ENCODE data around the gene MORN5.

DNA sequence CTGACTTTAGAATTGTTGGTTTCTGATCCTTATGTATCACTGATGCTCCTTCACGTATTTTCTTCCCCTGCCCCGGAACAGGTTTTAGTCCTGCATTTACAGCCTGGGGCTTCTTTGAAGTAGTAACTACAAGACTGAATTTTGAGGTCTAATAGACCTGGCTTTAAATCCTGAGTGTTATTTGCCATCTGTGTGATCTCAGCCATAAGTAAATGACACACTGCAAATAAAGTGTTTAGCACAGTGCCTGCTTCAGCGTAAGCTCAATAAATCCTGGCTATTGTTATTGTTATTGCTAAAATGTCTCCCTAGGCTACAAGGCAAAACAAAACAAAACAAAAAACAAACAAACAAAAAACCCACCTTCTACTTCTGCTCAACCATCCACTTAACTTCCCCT is 84.6 kb downstream of the MORN5 start:
- TF ChIP-seq, protein P1, sequence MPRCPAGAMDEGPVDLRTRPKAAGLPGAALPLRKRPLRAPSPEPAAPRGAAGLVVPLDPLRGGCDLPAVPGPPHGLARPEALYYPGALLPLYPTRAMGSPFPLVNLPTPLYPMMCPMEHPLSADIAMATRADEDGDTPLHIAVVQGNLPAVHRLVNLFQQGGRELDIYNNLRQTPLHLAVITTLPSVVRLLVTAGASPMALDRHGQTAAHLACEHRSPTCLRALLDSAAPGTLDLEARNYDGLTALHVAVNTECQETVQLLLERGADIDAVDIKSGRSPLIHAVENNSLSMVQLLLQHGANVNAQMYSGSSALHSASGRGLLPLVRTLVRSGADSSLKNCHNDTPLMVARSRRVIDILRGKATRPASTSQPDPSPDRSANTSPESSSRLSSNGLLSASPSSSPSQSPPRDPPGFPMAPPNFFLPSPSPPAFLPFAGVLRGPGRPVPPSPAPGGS (IDR thresholded peaks at IDR 0.05), result no peak
- TF ChIP-seq POLR2A (IDR thresholded peaks at IDR 0.05; ENCODE audit: low read length) (no peak), RCOR1 (IDR thresholded peaks at IDR 0.05; ENCODE audit: low read depth, low read length) (no peak), HOXB13 (CRISPR knock-in tag; IDR thresholded peaks at IDR 0.05; ENCODE audit: low read depth) (no peak), CHD4 (IDR thresholded peaks at IDR 0.05; ENCODE audit: borderline replicate concordance) (no peak)
- TF ChIP-seq, protein P2, sequence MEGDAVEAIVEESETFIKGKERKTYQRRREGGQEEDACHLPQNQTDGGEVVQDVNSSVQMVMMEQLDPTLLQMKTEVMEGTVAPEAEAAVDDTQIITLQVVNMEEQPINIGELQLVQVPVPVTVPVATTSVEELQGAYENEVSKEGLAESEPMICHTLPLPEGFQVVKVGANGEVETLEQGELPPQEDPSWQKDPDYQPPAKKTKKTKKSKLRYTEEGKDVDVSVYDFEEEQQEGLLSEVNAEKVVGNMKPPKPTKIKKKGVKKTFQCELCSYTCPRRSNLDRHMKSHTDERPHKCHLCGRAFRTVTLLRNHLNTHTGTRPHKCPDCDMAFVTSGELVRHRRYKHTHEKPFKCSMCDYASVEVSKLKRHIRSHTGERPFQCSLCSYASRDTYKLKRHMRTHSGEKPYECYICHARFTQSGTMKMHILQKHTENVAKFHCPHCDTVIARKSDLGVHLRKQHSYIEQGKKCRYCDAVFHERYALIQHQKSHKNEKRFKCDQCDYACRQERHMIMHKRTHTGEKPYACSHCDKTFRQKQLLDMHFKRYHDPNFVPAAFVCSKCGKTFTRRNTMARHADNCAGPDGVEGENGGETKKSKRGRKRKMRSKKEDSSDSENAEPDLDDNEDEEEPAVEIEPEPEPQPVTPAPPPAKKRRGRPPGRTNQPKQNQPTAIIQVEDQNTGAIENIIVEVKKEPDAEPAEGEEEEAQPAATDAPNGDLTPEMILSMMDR (IDR thresholded peaks at IDR 0.05), result no peak
